ENCODE results near the gene ACTN1. TPM values are rescaled to one million over a fixed set of nuclear protein-coding genes. Genes with fewer than 3 reads are reported as not detected.

Gene ACTN1
- total RNA-seq, 1 experiment from 2014 or later = 148 TPM

DNA sequence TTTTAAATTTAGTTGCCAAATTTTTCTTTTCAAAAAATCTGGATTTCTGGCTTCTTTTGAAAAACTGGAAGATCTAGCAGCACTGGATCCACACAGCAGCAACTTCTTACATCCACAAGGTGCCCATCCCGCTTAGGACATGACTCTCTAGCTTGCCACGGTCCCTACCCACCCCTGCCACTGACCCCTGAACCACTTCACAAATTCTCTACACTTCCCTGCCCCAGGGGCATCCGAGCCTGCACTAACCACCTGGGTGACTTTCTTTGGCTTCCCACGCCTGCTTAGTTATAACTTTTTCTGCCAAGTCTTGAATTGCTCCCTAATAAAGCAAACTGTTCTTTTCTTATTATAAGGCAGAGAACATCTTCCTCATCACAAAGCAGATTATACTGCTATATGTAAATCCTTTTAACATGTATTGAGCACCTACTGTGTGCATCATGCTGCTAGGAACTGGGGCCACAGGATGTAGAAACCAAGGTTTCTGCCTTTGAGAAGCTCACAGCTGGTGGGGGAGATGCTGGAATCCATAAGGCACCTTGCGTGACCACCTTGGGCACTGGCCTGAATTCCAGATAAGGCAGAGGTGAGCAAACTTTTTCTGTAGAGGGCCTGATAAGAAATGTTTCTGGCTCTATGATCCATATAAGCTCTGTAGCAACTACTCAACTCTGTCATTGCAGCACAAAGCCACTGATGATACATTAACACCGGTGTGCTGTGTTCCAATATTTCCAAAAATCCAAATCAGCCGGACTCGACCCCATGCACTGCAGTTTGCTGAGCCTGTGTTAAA lies 59.8 kb downstream of the ACTN1 start:
- Histone ChIP-seq H3K36me3 (ENCODE audit: insufficient read depth, low read length, poor library complexity, severe bottlenecking) (peaks cover 30% of the 10 kb centered on the region), H3K27ac (ENCODE audit: low read depth, low read length, poor library complexity, severe bottlenecking) (no peak overlapping the region), H3K4me3 (ENCODE audit: low read depth, low read length, poor library complexity, severe bottlenecking) (no peak overlapping the region), H3K4me1 (ENCODE audit: insufficient read depth, low read length, poor library complexity, severe bottlenecking) (peaks cover 17% of the 10 kb centered on the region), H3K27me3 (replicated peaks; ENCODE audit: insufficient read depth, low read depth, low read length, poor library complexity) (no peaks in the 10 kb centered on the region), H3K9me3 (ENCODE audit: low read depth, low read length, poor library complexity, severe bottlenecking) (no peaks in the 10 kb centered on the region)
- intact Hi-C loops (cut with micrococcal nuclease; ENCODE audit: unreplicated experiment) = no loop called here
- POLR2A ChIA-PET (ENCODE audit: low non-redundant PET) = no interaction called here
- no TSS peak for BruUV-seq (replicated peaks)
- DNase-seq (ENCODE audit: low spot score) = no peak
- CTCF ChIA-PET = no interaction called here
- TF ChIP-seq EZH2 (IDR thresholded peaks at IDR 0.05; ENCODE audit: borderline replicate concordance, low read depth, low read length, poor library complexity, severe bottlenecking) = no peak
- TF ChIP-seq, protein P1, sequence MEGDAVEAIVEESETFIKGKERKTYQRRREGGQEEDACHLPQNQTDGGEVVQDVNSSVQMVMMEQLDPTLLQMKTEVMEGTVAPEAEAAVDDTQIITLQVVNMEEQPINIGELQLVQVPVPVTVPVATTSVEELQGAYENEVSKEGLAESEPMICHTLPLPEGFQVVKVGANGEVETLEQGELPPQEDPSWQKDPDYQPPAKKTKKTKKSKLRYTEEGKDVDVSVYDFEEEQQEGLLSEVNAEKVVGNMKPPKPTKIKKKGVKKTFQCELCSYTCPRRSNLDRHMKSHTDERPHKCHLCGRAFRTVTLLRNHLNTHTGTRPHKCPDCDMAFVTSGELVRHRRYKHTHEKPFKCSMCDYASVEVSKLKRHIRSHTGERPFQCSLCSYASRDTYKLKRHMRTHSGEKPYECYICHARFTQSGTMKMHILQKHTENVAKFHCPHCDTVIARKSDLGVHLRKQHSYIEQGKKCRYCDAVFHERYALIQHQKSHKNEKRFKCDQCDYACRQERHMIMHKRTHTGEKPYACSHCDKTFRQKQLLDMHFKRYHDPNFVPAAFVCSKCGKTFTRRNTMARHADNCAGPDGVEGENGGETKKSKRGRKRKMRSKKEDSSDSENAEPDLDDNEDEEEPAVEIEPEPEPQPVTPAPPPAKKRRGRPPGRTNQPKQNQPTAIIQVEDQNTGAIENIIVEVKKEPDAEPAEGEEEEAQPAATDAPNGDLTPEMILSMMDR (conservative IDR thresholded peaks at IDR 0.05; ENCODE audit: low read depth, low read length) = no peak

DNA sequence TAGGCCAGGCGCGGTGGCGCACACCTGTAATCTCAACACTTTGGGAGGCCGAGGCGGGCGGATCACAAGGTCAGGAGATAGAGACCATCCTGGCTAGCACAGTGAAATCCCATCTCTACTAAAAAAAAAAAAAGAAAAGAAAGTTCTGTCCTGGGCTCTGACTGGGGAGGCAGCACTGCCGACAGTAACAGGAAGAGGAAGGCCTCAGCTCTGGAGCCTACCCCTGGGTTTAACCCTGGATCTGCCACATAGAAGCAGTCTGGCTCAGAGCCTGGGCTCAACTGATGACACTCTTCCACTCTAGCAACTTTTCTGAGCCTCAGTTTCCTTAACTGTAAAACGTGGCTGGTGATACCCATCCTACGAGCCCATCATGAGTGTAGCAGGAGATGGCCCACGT lies 60.5 kb downstream of the ACTN1 start:
- intact Hi-C loops (cut with micrococcal nuclease; ENCODE audit: unreplicated experiment) = no loop called here
- Histone ChIP-seq H3K36me3 (ENCODE audit: insufficient read depth, low read length, poor library complexity, severe bottlenecking) (peaks cover 30% of the 10 kb centered on the region), H3K9me3 (ENCODE audit: low read depth, low read length, poor library complexity, severe bottlenecking) (no peaks in the 10 kb centered on the region), H3K27ac (ENCODE audit: low read depth, low read length, poor library complexity, severe bottlenecking) (no peak overlapping the region), H3K27me3 (replicated peaks; ENCODE audit: insufficient read depth, low read depth, low read length, poor library complexity) (no peaks in the 10 kb centered on the region), H3K4me1 (ENCODE audit: insufficient read depth, low read length, poor library complexity, severe bottlenecking) (peaks cover 17% of the 10 kb centered on the region), H3K4me3 (ENCODE audit: low read depth, low read length, poor library complexity, severe bottlenecking) (no peak overlapping the region)
- BruUV-seq (replicated peaks) = no TSS peak
- ChIA-PET POLR2A (ENCODE audit: low non-redundant PET) (no interaction called here), CTCF (no interaction called here)
- no peak for DNase-seq (ENCODE audit: low spot score)
- TF ChIP-seq EZH2 (IDR thresholded peaks at IDR 0.05; ENCODE audit: borderline replicate concordance, low read depth, low read length, poor library complexity, severe bottlenecking) = no peak
- TF ChIP-seq, protein P1 (conservative IDR thresholded peaks at IDR 0.05; ENCODE audit: low read depth, low read length) = no peak

DNA sequence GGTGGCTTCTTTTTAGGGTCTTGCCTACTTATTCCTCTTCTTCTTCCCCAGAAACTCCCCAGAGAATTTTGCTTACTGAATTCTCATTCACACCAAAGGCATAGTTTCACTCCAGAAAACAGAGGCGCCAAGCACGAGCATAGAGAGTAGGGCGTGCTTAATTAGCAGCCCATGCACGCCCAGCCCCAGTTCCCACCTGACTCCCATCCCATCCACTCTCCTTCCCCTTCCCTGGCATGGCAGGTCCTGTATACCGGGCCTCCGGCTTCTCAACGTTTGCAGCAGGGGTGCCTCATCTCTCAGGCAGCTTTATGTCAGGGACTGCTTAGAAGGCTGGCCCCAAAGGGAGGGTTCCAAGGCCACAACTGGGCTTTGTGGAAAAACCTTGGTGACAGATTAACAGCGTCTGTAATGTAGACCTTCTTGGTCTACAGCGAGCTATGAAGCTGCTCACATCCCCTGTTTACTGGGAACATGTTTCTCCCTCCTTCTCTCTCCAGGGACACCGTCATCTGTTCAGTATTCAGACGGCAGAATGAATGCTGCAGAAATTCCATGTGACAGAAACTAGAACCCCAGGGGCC lies 62.7 kb downstream of the ACTN1 start:
- peaks cover 35% of the 10 kb centered on the region for H3K36me3 ChIP-seq (ENCODE audit: insufficient read depth, low read length, poor library complexity, severe bottlenecking)
- TF ChIP-seq, protein P1 (conservative IDR thresholded peaks at IDR 0.05; ENCODE audit: low read depth, low read length) = no peak
- no peak for TF ChIP-seq EZH2 (IDR thresholded peaks at IDR 0.05; ENCODE audit: borderline replicate concordance, low read depth, low read length, poor library complexity, severe bottlenecking)
- CTCF ChIA-PET = interaction anchor here (1.1 kb wide), 1 partner anchor 185 kb away, joined by 3 read pairs; no protein-coding TSS in a partner anchor
- no peak overlapping the region for H3K4me3 ChIP-seq (ENCODE audit: low read depth, low read length, poor library complexity, severe bottlenecking)
- intact Hi-C loops (cut with micrococcal nuclease; ENCODE audit: unreplicated experiment) = no loop called here
- no peak for DNase-seq (ENCODE audit: low spot score)
- no peak overlapping the region for H3K27ac ChIP-seq (ENCODE audit: low read depth, low read length, poor library complexity, severe bottlenecking)
- no peaks in the 10 kb centered on the region for H3K9me3 ChIP-seq (ENCODE audit: low read depth, low read length, poor library complexity, severe bottlenecking)
- peaks cover under 1% of the 10 kb centered on the region for H3K4me1 ChIP-seq (ENCODE audit: insufficient read depth, low read length, poor library complexity, severe bottlenecking)
- no peaks in the 10 kb centered on the region for H3K27me3 ChIP-seq (replicated peaks; ENCODE audit: insufficient read depth, low read depth, low read length, poor library complexity)
- POLR2A ChIA-PET (ENCODE audit: low non-redundant PET) = no interaction called here
- BruUV-seq (replicated peaks) = no TSS peak
